ENCODE measurements around the gene CECR2. TPM values are rescaled to one million over a fixed set of nuclear protein-coding genes. Genes with fewer than 3 reads are reported as not detected.
A peak's percentile ranks its signal among the peaks of the same experiment; 100 is the strongest.

The CECR2 gene
- total and polyA plus RNA-seq, 2 experiments from 2014 or later, result 4.6 to 32.3 TPM

- Histone ChIP-seq H3K36me3 (no peaks in the 10 kb centered on the region), H3K9me3 (ENCODE audit: low read depth) (no peaks in the 10 kb centered on the region), H3K27me3 (no peaks in the 10 kb centered on the region), H3K27ac (peak overlapping the region; percentile 25), H3K4me1 (ENCODE audit: low read depth) (peaks cover 6% of the 10 kb centered on the region), H3K4me3 (no peak overlapping the region)
- DNase-seq (ENCODE audit: low read depth in 1 of 2, low spot score in 1 of 2), result no peak
- TF ChIP-seq, protein P1, sequence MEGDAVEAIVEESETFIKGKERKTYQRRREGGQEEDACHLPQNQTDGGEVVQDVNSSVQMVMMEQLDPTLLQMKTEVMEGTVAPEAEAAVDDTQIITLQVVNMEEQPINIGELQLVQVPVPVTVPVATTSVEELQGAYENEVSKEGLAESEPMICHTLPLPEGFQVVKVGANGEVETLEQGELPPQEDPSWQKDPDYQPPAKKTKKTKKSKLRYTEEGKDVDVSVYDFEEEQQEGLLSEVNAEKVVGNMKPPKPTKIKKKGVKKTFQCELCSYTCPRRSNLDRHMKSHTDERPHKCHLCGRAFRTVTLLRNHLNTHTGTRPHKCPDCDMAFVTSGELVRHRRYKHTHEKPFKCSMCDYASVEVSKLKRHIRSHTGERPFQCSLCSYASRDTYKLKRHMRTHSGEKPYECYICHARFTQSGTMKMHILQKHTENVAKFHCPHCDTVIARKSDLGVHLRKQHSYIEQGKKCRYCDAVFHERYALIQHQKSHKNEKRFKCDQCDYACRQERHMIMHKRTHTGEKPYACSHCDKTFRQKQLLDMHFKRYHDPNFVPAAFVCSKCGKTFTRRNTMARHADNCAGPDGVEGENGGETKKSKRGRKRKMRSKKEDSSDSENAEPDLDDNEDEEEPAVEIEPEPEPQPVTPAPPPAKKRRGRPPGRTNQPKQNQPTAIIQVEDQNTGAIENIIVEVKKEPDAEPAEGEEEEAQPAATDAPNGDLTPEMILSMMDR (IDR thresholded peaks at IDR 0.05; ENCODE audit: low read depth, low read length), result no peak
Measured at GRCh38 chr22:17486719-17487118, 117.5 kb downstream of the CECR2 start.

- no peak overlapping the region for H3K27ac ChIP-seq
- no peaks in the 10 kb centered on the region for H3K9me3 ChIP-seq (ENCODE audit: low read depth)
- H3K4me3 ChIP-seq, result no peak overlapping the region
- H3K36me3 ChIP-seq, result no peaks in the 10 kb centered on the region
- no peak for DNase-seq (ENCODE audit: low read depth in 1 of 2, low spot score in 1 of 2)
- no peaks in the 10 kb centered on the region for H3K27me3 ChIP-seq
- H3K4me1 ChIP-seq (ENCODE audit: low read depth), result peaks cover 20% of the 10 kb centered on the region
- TF ChIP-seq, protein P1 (IDR thresholded peaks at IDR 0.05; ENCODE audit: low read depth, low read length), result no peak
Measured at GRCh38 chr22:17489101-17489500, 119.8 kb downstream of the CECR2 start.

- H3K9me3 ChIP-seq (ENCODE audit: low read depth), result no peaks in the 10 kb centered on the region
- TF ChIP-seq, protein P1 (IDR thresholded peaks at IDR 0.05; ENCODE audit: low read depth, low read length), result no peak
- H3K27ac ChIP-seq, result peak overlapping the region; percentile 65
- no peak overlapping the region for H3K4me3 ChIP-seq
- peaks cover 15% of the 10 kb centered on the region for H3K4me1 ChIP-seq (ENCODE audit: low read depth)
- no peaks in the 10 kb centered on the region for H3K27me3 ChIP-seq
- H3K36me3 ChIP-seq, result no peaks in the 10 kb centered on the region
- DNase-seq (ENCODE audit: low read depth in 1 of 2, low spot score in 1 of 2), result no peak
Measured at GRCh38 chr22:17491090-17491640, 121.9 kb downstream of the CECR2 start.

GRCh38 chr22:17492247-17492646, 123.0 kb downstream of the CECR2 start:
- peak in 1 of 2 donors; percentile 66 for DNase-seq (ENCODE audit: low read depth in 1 of 2, low spot score in 1 of 2)
- Histone ChIP-seq H3K4me3 (no peak overlapping the region), H3K9me3 (ENCODE audit: low read depth) (no peaks in the 10 kb centered on the region), H3K27ac (peak overlapping the region; percentile 86), H3K27me3 (no peaks in the 10 kb centered on the region), H3K4me1 (ENCODE audit: low read depth) (peaks cover 15% of the 10 kb centered on the region), H3K36me3 (no peaks in the 10 kb centered on the region)
- TF ChIP-seq, protein P1 (IDR thresholded peaks at IDR 0.05; ENCODE audit: low read depth, low read length), result no peak

GRCh38 chr22:17493419-17493981, 124.2 kb downstream of the CECR2 start:
- Histone ChIP-seq H3K27ac (peak overlapping the region; percentile 47), H3K4me1 (ENCODE audit: low read depth) (peaks cover 15% of the 10 kb centered on the region), H3K36me3 (peaks cover 2% of the 10 kb centered on the region), H3K27me3 (no peaks in the 10 kb centered on the region), H3K4me3 (no peak overlapping the region), H3K9me3 (ENCODE audit: low read depth) (no peaks in the 10 kb centered on the region)
- TF ChIP-seq, protein P1 (IDR thresholded peaks at IDR 0.05; ENCODE audit: low read depth, low read length), result no peak
- no peak for DNase-seq (ENCODE audit: low read depth in 1 of 2, low spot score in 1 of 2)

Data from cardiac muscle cell (in vitro differentiated cells and primary cell).